GM23338 (cell line): ENCODE results near the gene CPLX3. TPM values are rescaled to one million over a fixed set of nuclear protein-coding genes. Genes with fewer than 3 reads are reported as not detected.

Experiments
- ATAC-seq: fragments of 200-7000 bp; cut with Tn5 transposase; 3 replicates; pipeline ENCODE4 v1.9.1; 2020
- DNase-seq: peaks from one replicate; pipeline ENCODE4 v3.0.0-alpha.2; 2015; ENCODE audit warnings: low spot score
- H2AFZ ChIP-seq: fragments of 200-600 bp; sonication (generic); 2 replicates; pipeline ENCODE4 v1.8.0; 2016; ENCODE audit warnings: antibody characterized with exemption, mild to moderate bottlenecking, moderate library complexity
- H3F3A ChIP-seq: fragments of 200-600 bp; sonication (generic); replicated peaks from 2 replicates; pipeline ENCODE4 v1.8.0; 2017; ENCODE audit warnings: antibody characterized with exemption, mixed run types, low read depth
- H3K27ac ChIP-seq: fragments of 200-600 bp; sonication (generic); 2 replicates; pipeline ENCODE4 v1.6.1; 2016; ENCODE audit warnings: low read depth
- H3K27me3 ChIP-seq: fragments of 200-600 bp; sonication (generic); 2 replicates; pipeline ENCODE4 v1.8.0; 2016; ENCODE audit warnings: mild to moderate bottlenecking, mixed run types, moderate library complexity; ENCODE audit not compliant: insufficient read depth
- H3K36me3 ChIP-seq: fragments of 200-600 bp; sonication (generic); 2 replicates; pipeline ENCODE4 v1.8.0; 2016; ENCODE audit warnings: mild to moderate bottlenecking; ENCODE audit not compliant: insufficient read depth
- H3K4me1 ChIP-seq: fragments of 200-600 bp; sonication (generic); 2 replicates; pipeline ENCODE4 v1.8.0; 2016; ENCODE audit warnings: mild to moderate bottlenecking, moderate library complexity; ENCODE audit not compliant: insufficient read depth
- H3K4me2 ChIP-seq: fragments of 200-600 bp; sonication (generic); 2 replicates; pipeline ENCODE4 v1.7.1; 2017; ENCODE audit warnings: mixed run types
- H3K4me3 ChIP-seq: fragments of 200-600 bp; sonication (generic); 2 replicates; pipeline ENCODE4 v1.6.1; 2016; ENCODE audit warnings: mixed run types
- H3K79me2 ChIP-seq: fragments of 200-600 bp; sonication (generic); replicated peaks from 2 replicates; pipeline ENCODE4 v1.8.0; 2017; ENCODE audit warnings: mild to moderate bottlenecking; ENCODE audit not compliant: insufficient read depth
- H3K9me2 ChIP-seq: fragments of 200-600 bp; sonication (generic); 2 replicates; pipeline ENCODE4 v1.8.0; 2017; ENCODE audit not compliant: insufficient read depth
- H4K20me1 ChIP-seq: fragments of 200-600 bp; sonication (generic); replicated peaks from 2 replicates; pipeline ENCODE4 v1.8.0; 2017; ENCODE audit warnings: mild to moderate bottlenecking; ENCODE audit not compliant: insufficient read depth
- H3K27ac Mint-ChIP-seq: 2 replicates; pipeline ENCODE4 v1.8.0; 2020; ENCODE audit warnings: inconsistent platforms, mild to moderate bottlenecking, moderate library complexity, mixed read lengths
- H3K27me3 Mint-ChIP-seq: 3 replicates; pipeline ENCODE4 v1.8.0; 2022; ENCODE audit warnings: low read depth, mild to moderate bottlenecking, moderate library complexity, mixed read lengths, inconsistent platforms; ENCODE audit not compliant: insufficient read depth, poor library complexity
- H3K36me3 Mint-ChIP-seq: 3 replicates; pipeline ENCODE4 v1.8.0; 2021; ENCODE audit warnings: low read depth, mild to moderate bottlenecking, inconsistent platforms, moderate library complexity, mixed read lengths
- H3K4me1 Mint-ChIP-seq: 3 replicates; pipeline ENCODE4 v1.8.0; 2020; ENCODE audit warnings: mild to moderate bottlenecking, inconsistent platforms, mixed read lengths
- H3K4me3 Mint-ChIP-seq: 3 replicates; pipeline ENCODE4 v1.8.0; 2021; ENCODE audit warnings: moderate library complexity, mild to moderate bottlenecking, inconsistent platforms, mixed read lengths
- H3K9me3 Mint-ChIP-seq: 3 replicates; pipeline ENCODE4 v1.8.0; 2020; ENCODE audit warnings: moderate library complexity, mild to moderate bottlenecking, inconsistent platforms, mixed read lengths
- CREB1 ChIP-seq: fragments of 250-450 bp; sonication (Bioruptor Pico); IDR thresholded peaks from 2 replicates; pipeline ENCODE4 v1.5.0; 2020; ENCODE audit warnings: low read depth, mild to moderate bottlenecking, moderate library complexity
- EZH2 ChIP-seq: fragments of 200-600 bp; sonication (generic); IDR thresholded peaks from one replicate; pipeline ENCODE4 v1.8.0; 2017; ENCODE audit warnings: antibody characterized with exemption, mild to moderate bottlenecking, low read depth; ENCODE audit not compliant: unreplicated experiment
- EZH2phosphoT487 ChIP-seq: fragments of 200-600 bp; sonication (generic); IDR thresholded peaks from one replicate; pipeline ENCODE4 v1.8.1; 2018; ENCODE audit warnings: antibody characterized with exemption; ENCODE audit not compliant: unreplicated experiment
- NANOG ChIP-seq: IDR thresholded peaks from 2 replicates; pipeline ENCODE4 v1.6.1; 2016; ENCODE audit warnings: antibody characterized with exemption, borderline replicate concordance
- STAT1 ChIP-seq: IDR thresholded peaks from one replicate; pipeline ENCODE4 v1.6.1; 2016; ENCODE audit warnings: antibody characterized with exemption; ENCODE audit not compliant: unreplicated experiment
- ZNF114 ChIP-seq: fragments of 250-450 bp; sonication (Bioruptor Pico); IDR thresholded peaks from 2 replicates; pipeline ENCODE4 v1.5.0; 2020; ENCODE audit warnings: mild to moderate bottlenecking, moderate library complexity
- ZNF331 ChIP-seq: fragments of 250-450 bp; sonication (Bioruptor Pico); IDR thresholded peaks from 2 replicates; pipeline ENCODE4 v1.5.0; 2020; ENCODE audit warnings: low read depth, mild to moderate bottlenecking, moderate library complexity
- polyA plus RNA-seq: library from polyadenylated mRNA; unstranded; fragments of >200 nt; fragmentation: Nextera tagmentation; extraction: Ambion mirVana; gene quantifications from 2 replicates; pipeline ENCODE4 v1.2.1, GENCODE V29; 2016
- total RNA-seq: library from RNA; depleted of rRNA; stranded (reverse); fragments of >200 nt; shearing (Covaris generic); gene quantifications from 2 replicates; pipeline ENCODE4 v1.2.3, GENCODE V29; 2014
- TF ChIP-seq, protein P1 (sequence below): fragments of 250-450 bp; sonication (Bioruptor Pico); IDR thresholded peaks from 2 replicates; pipeline ENCODE4 v1.5.0; 2020; ENCODE audit warnings: mild to moderate bottlenecking, moderate library complexity
- TF ChIP-seq, protein P2 (sequence below), 2 experiments: fragments of 200-600 bp in 1 of 2; sonication (generic) in 1 of 2; conservative IDR thresholded peaks; 2 replicates each; pipeline versions ENCODE4 v1.5.1 to v1.6.1; 2016 to 2017; ENCODE audit warnings: antibody characterized with exemption in 2 of 2, low read depth in 2 of 2, mild to moderate bottlenecking in 2 of 2, moderate library complexity in 1 of 2
- TF ChIP-seq, protein P3 (sequence below): IDR thresholded peaks from one replicate; pipeline ENCODE4 v1.6.1; 2018; ENCODE audit warnings: antibody characterized with exemption; ENCODE audit not compliant: unreplicated experiment

CPLX3 gene
- total and polyA plus RNA-seq, 2 experiments from 2014 or later, result 0.66 TPM; not detected in 1

DNA sequence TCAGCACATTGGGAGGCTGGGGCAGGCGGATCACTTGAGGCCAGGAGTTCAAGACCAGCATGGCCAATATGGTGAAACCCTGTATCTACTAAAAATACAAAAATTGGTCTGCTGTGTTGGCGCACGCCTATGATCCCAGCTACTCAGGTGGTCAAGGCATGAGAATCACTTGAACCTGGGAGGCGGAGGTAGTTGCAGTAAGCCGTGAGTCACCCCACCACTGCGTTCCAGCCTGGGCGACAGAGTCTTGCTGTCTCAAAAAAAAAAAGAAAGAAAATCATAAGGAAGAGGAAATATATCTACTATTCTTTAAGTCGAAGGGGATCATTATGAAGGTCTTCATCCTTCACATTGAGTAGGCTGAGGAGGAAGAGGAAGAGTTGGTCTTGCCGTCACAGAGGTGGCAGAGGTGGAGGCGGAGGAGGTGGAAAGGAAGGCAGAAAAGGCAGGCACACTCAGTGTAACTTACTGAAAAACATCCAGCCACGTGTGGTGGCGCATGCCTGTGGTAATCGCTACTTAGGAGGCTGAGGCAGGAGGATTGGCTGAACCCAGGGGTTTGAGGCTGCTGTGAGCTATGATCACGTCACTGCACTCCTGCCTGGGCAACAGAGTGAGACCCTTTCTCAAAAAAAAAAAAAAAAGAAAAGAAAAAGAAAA is 30.3 kb upstream of the CPLX3 start (continued):
- TF ChIP-seq, protein P1, sequence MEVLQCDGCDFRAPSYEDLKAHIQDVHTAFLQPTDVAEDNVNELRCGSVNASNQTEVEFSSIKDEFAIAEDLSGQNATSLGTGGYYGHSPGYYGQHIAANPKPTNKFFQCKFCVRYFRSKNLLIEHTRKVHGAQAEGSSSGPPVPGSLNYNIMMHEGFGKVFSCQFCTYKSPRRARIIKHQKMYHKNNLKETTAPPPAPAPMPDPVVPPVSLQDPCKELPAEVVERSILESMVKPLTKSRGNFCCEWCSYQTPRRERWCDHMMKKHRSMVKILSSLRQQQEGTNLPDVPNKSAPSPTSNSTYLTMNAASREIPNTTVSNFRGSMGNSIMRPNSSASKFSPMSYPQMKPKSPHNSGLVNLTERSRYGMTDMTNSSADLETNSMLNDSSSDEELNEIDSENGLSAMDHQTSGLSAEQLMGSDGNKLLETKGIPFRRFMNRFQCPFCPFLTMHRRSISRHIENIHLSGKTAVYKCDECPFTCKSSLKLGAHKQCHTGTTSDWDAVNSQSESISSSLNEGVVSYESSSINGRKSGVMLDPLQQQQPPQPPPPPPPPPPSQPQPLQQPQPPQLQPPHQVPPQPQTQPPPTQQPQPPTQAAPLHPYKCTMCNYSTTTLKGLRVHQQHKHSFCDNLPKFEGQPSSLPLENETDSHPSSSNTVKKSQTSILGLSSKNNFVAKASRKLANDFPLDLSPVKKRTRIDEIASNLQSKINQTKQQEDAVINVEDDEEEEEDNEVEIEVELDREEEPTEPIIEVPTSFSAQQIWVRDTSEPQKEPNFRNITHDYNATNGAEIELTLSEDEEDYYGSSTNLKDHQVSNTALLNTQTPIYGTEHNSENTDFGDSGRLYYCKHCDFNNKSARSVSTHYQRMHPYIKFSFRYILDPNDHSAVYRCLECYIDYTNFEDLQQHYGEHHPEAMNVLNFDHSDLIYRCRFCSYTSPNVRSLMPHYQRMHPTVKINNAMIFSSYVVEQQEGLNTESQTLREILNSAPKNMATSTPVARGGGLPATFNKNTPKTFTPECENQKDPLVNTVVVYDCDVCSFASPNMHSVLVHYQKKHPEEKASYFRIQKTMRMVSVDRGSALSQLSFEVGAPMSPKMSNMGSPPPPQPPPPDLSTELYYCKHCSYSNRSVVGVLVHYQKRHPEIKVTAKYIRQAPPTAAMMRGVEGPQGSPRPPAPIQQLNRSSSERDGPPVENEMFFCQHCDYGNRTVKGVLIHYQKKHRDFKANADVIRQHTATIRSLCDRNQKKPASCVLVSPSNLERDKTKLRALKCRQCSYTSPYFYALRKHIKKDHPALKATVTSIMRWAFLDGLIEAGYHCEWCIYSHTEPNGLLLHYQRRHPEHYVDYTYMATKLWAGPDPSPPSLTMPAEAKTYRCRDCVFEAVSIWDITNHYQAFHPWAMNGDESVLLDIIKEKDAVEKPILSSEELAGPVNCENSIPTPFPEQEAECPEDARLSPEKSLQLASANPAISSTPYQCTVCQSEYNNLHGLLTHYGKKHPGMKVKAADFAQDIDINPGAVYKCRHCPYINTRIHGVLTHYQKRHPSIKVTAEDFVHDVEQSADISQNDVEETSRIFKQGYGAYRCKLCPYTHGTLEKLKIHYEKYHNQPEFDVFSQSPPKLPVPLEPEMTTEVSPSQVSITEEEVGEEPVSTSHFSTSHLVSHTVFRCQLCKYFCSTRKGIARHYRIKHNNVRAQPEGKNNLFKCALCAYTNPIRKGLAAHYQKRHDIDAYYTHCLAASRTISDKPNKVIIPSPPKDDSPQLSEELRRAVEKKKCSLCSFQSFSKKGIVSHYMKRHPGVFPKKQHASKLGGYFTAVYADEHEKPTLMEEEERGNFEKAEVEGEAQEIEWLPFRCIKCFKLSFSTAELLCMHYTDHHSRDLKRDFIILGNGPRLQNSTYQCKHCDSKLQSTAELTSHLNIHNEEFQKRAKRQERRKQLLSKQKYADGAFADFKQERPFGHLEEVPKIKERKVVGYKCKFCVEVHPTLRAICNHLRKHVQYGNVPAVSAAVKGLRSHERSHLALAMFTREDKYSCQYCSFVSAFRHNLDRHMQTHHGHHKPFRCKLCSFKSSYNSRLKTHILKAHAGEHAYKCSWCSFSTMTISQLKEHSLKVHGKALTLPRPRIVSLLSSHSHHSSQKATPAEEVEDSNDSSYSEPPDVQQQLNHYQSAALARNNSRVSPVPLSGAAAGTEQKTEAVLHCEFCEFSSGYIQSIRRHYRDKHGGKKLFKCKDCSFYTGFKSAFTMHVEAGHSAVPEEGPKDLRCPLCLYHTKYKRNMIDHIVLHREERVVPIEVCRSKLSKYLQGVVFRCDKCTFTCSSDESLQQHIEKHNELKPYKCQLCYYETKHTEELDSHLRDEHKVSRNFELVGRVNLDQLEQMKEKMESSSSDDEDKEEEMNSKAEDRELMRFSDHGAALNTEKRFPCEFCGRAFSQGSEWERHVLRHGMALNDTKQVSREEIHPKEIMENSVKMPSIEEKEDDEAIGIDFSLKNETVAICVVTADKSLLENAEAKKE (CRISPR knock-in tag), result no peak
- TF ChIP-seq CREB1 (CRISPR knock-in tag) (no peak), EZH2 (no peak), STAT1 (no peak), ZNF331 (CRISPR knock-in tag) (no peak), EZH2phosphoT487 (no peak), ZNF114 (CRISPR knock-in tag) (no peak)

DNA sequence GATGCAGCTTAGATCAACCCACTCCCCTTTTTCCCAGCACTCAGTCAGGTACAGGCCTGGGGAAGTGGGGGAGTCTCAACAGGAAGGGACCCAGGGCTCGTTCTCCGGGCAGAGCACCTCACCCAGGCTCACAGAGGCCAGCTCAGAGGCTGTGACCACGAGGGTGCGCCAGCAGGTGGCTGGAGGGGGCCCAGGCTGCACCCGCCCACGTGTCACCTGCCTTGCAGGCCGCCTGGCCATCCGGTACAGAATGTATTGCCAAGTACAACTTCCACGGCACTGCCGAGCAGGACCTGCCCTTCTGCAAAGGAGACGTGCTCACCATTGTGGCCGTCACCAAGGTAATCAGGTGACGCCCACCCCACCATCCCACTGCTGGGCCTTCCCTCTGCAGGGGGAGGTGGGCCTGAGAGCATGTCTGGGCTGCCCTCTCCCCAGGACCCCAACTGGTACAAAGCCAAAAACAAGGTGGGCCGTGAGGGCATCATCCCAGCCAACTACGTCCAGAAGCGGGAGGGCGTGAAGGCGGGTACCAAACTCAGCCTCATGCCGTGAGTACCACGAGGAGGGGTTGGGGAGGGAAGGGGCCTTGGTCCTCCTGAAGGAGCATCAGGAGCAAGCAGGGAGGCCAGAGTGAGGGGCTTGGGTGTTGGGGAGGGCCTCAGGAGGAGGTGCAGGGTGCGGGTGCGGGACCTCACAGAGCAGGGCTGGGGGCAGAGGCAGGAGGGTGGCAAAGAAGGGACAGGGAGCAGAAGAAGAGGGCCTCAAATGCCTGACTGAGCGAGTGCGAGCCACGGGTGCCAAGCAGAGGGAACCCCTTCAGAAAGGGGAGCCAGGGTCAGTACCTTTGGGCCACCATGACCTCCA is 27.8 kb upstream of the CPLX3 start:
- Histone ChIP-seq H4K20me1 (peaks cover 11% of the 10 kb centered on the region), H3K4me1 (peaks cover 3% of the 10 kb centered on the region; the same call in 1 of the 2 replicates), H3K4me2 (no peak overlapping the region), H3K79me2 (no peaks in the 10 kb centered on the region), H3K4me3 (no peak overlapping the region), H3K27me3 (no peaks in the 10 kb centered on the region), H2AFZ (no peak overlapping the region), H3K9me2 (no peaks in the 10 kb centered on the region), H3K36me3 (no peaks in the 10 kb centered on the region; the same call in 1 of the 2 replicates), H3F3A (no peaks in the 10 kb centered on the region), H3K27ac (no peak overlapping the region)
- TF ChIP-seq NANOG (no peak), ZNF114 (CRISPR knock-in tag) (no peak), CREB1 (CRISPR knock-in tag) (no peak), EZH2phosphoT487 (no peak), STAT1 (no peak)
- TF ChIP-seq, protein P2, sequence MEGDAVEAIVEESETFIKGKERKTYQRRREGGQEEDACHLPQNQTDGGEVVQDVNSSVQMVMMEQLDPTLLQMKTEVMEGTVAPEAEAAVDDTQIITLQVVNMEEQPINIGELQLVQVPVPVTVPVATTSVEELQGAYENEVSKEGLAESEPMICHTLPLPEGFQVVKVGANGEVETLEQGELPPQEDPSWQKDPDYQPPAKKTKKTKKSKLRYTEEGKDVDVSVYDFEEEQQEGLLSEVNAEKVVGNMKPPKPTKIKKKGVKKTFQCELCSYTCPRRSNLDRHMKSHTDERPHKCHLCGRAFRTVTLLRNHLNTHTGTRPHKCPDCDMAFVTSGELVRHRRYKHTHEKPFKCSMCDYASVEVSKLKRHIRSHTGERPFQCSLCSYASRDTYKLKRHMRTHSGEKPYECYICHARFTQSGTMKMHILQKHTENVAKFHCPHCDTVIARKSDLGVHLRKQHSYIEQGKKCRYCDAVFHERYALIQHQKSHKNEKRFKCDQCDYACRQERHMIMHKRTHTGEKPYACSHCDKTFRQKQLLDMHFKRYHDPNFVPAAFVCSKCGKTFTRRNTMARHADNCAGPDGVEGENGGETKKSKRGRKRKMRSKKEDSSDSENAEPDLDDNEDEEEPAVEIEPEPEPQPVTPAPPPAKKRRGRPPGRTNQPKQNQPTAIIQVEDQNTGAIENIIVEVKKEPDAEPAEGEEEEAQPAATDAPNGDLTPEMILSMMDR (conservative IDR thresholded peaks at IDR 0.05; ENCODE audit: low read depth in 2 of 2), result peak in 1 of 2 experiments; percentile 39; a peak in 2 of 4 replicates
- TF ChIP-seq, protein P3, sequence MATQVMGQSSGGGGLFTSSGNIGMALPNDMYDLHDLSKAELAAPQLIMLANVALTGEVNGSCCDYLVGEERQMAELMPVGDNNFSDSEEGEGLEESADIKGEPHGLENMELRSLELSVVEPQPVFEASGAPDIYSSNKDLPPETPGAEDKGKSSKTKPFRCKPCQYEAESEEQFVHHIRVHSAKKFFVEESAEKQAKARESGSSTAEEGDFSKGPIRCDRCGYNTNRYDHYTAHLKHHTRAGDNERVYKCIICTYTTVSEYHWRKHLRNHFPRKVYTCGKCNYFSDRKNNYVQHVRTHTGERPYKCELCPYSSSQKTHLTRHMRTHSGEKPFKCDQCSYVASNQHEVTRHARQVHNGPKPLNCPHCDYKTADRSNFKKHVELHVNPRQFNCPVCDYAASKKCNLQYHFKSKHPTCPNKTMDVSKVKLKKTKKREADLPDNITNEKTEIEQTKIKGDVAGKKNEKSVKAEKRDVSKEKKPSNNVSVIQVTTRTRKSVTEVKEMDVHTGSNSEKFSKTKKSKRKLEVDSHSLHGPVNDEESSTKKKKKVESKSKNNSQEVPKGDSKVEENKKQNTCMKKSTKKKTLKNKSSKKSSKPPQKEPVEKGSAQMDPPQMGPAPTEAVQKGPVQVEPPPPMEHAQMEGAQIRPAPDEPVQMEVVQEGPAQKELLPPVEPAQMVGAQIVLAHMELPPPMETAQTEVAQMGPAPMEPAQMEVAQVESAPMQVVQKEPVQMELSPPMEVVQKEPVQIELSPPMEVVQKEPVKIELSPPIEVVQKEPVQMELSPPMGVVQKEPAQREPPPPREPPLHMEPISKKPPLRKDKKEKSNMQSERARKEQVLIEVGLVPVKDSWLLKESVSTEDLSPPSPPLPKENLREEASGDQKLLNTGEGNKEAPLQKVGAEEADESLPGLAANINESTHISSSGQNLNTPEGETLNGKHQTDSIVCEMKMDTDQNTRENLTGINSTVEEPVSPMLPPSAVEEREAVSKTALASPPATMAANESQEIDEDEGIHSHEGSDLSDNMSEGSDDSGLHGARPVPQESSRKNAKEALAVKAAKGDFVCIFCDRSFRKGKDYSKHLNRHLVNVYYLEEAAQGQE, result no peak
- H3K4me1 Mint-ChIP-seq, result peaks cover 6% of the 10 kb centered on the region
- no peak for ATAC-seq
- no peaks in the 10 kb centered on the region for H3K9me3 Mint-ChIP-seq
- DNase-seq, result no peak
- no peak overlapping the region for H3K4me3 Mint-ChIP-seq
- H3K27ac Mint-ChIP-seq, result no peak overlapping the region
- H3K27me3 Mint-ChIP-seq, result peaks cover 6% of the 10 kb centered on the region
- H3K36me3 Mint-ChIP-seq, result peaks cover 14% of the 10 kb centered on the region; the same call in 2 of the 3 replicates
